CD4-positive, alpha-beta T cell treated with Interleukin-2 at 100 ng/mL for 4 hours (primary cell): ENCODE results near the gene GGA1.

Experiments
- DNase-seq: peaks from one replicate; pipeline ENCODE4 v3.0.0-alpha.2; 2020; ENCODE audit warnings: low spot score

The GGA1 gene

GRCh38 chr22:37674951-37675929, 66.6 kb downstream of the GGA1 start, which contains the start of gene LGALS1:
Gene LGALS1, plus strand, starts transcription at chr22:37675636. Its CDS starts 67 bp downstream, at chr22:37675703.
- peak; percentile 65 for DNase-seq

- peak; percentile 22 for DNase-seq
Observed at GRCh38 chr22:37675930-37676735, 67.5 kb downstream of the GGA1 start.

- DNase-seq, result peak; percentile 95
Observed at GRCh38 chr22:37676736-37677492, 68.3 kb downstream of the GGA1 start.

GRCh38 chr22:37677493-37677974, 68.9 kb downstream of the GGA1 start:
- DNase-seq, result no peak

- DNase-seq, result no peak
Observed at GRCh38 chr22:37678372-37678771, 69.7 kb downstream of the GGA1 start.

- DNase-seq, result no peak
Observed at GRCh38 chr22:37679670-37680069, 71.0 kb downstream of the GGA1 start.

- no peak for DNase-seq
Observed at GRCh38 chr22:37680191-37680851, 71.7 kb downstream of the GGA1 start.

- no peak for DNase-seq
Observed at GRCh38 chr22:37681001-37681424, 72.4 kb downstream of the GGA1 start.

GRCh38 chr22:37681556-37682049, 73.0 kb downstream of the GGA1 start:
- DNase-seq, result peak; percentile 79
